Trophoblast cell (in vitro differentiated cells and primary cell): Measurements from ENCODE around the gene SLC12A9.
A peak's percentile ranks its signal among the peaks of the same experiment; 100 is the strongest.

Source experiments
- DNase-seq, 2 donors: peaks; one replicate each; pipeline ENCODE4 v3.0.0-alpha.2; 2016
- H2AFZ ChIP-seq: 2 replicates; pipeline ENCODE4 v1.6.1; 2013; ENCODE audit warnings: low read length, moderate library complexity, mild to moderate bottlenecking; ENCODE audit not compliant: insufficient read depth, poor library complexity
- H2AK5ac ChIP-seq: 2 replicates; pipeline ENCODE4 v1.6.1; 2013; ENCODE audit warnings: mild to moderate bottlenecking, low read length
- H2BK120ac ChIP-seq: 2 replicates; pipeline ENCODE4 v1.6.1; 2013; ENCODE audit warnings: low read length, mild to moderate bottlenecking, moderate library complexity; ENCODE audit not compliant: insufficient read depth, poor library complexity
- H2BK12ac ChIP-seq: 2 replicates; pipeline ENCODE4 v1.6.1; 2013; ENCODE audit warnings: mild to moderate bottlenecking, low read length, moderate library complexity
- H2BK5ac ChIP-seq: 2 replicates; pipeline ENCODE4 v1.6.1; 2013; ENCODE audit warnings: low read length, low read depth, moderate library complexity, mild to moderate bottlenecking; ENCODE audit not compliant: poor library complexity
- H3K14ac ChIP-seq: 2 replicates; pipeline ENCODE4 v1.6.1; 2013; ENCODE audit warnings: mild to moderate bottlenecking, low read length
- H3K18ac ChIP-seq: 2 replicates; pipeline ENCODE4 v1.6.1; 2013; ENCODE audit warnings: mild to moderate bottlenecking, low read length
- H3K23ac ChIP-seq: 2 replicates; pipeline ENCODE4 v1.6.1; 2013; ENCODE audit warnings: low read length
- H3K27ac ChIP-seq: 2 replicates; pipeline ENCODE4 v1.5.1; 2013; ENCODE audit warnings: low read depth, mild to moderate bottlenecking, inconsistent platforms, low read length, moderate library complexity
- H3K27me3 ChIP-seq: 2 replicates; pipeline ENCODE4 v1.6.1; 2013; ENCODE audit warnings: inconsistent platforms, mild to moderate bottlenecking, low read length, moderate library complexity; ENCODE audit not compliant: insufficient read depth
- H3K36me3 ChIP-seq, 2 experiments: 1 replicate in 1 of 2; 2 replicates in 1 of 2; pipeline ENCODE4 v1.6.1; 2013; ENCODE audit warnings: low read length in 2 of 2, mild to moderate bottlenecking in 2 of 2, moderate library complexity in 1 of 2; ENCODE audit not compliant: insufficient read depth in 2 of 2, control insufficient read depth in 1 of 2
- H3K4ac ChIP-seq: 2 replicates; pipeline ENCODE4 v1.6.1; 2013; ENCODE audit warnings: low read depth, mild to moderate bottlenecking, low read length, moderate library complexity
- H3K4me1 ChIP-seq, 2 experiments: 1 replicate in 1 of 2; 2 replicates in 1 of 2; pipeline ENCODE4 v1.6.1; 2013; ENCODE audit warnings: low read length in 2 of 2, mild to moderate bottlenecking in 2 of 2, moderate library complexity in 1 of 2; ENCODE audit not compliant: insufficient read depth in 2 of 2, control insufficient read depth in 1 of 2
- H3K4me2 ChIP-seq: 2 replicates; pipeline ENCODE4 v1.6.1; 2013; ENCODE audit warnings: inconsistent platforms, mild to moderate bottlenecking, low read length, moderate library complexity
- H3K4me3 ChIP-seq: 2 replicates; pipeline ENCODE4 v1.5.1; 2013; ENCODE audit warnings: mild to moderate bottlenecking, low read depth, low read length, inconsistent platforms
- H3K79me1 ChIP-seq: one replicate; pipeline ENCODE4 v1.6.1; 2013; ENCODE audit warnings: low read length
- H3K79me2 ChIP-seq: 2 replicates; pipeline ENCODE4 v1.6.1; 2013; ENCODE audit warnings: low read length, mild to moderate bottlenecking; ENCODE audit not compliant: control insufficient read depth, insufficient read depth, poor library complexity
- H3K9ac ChIP-seq: 2 replicates; pipeline ENCODE4 v1.6.1; 2013; ENCODE audit warnings: mild to moderate bottlenecking, low read length
- H3K9me3 ChIP-seq: 2 replicates; pipeline ENCODE4 v1.6.1; 2013; ENCODE audit warnings: low read depth, mild to moderate bottlenecking, control low read depth, inconsistent platforms, low read length; ENCODE audit not compliant: insufficient read depth
- H4K12ac ChIP-seq: 2 replicates; pipeline ENCODE4 v1.6.1; 2013; ENCODE audit warnings: low read depth, mild to moderate bottlenecking, low read length, moderate library complexity
- H4K8ac ChIP-seq: 2 replicates; pipeline ENCODE4 v1.6.1; 2013; ENCODE audit warnings: low read depth, mild to moderate bottlenecking, low read length, moderate library complexity
- H4K91ac ChIP-seq: one replicate; pipeline ENCODE4 v1.6.1; 2013; ENCODE audit warnings: low read depth, mild to moderate bottlenecking, low read length, moderate library complexity
- WGBS: extraction: QIAGEN DNeasy Blood & Tissue Kit; methylation state at CpG from one replicate; pipeline ENCODE4 v1.1.7; 2013; ENCODE audit warnings: missing lambda C conversion rate; ENCODE audit not compliant: insufficient read length, insufficient coverage; ENCODE audit errors: extremely low coverage; 5-methylcytosine and 5-hydroxymethylcytosine counted together

SLC12A9 gene

DNA sequence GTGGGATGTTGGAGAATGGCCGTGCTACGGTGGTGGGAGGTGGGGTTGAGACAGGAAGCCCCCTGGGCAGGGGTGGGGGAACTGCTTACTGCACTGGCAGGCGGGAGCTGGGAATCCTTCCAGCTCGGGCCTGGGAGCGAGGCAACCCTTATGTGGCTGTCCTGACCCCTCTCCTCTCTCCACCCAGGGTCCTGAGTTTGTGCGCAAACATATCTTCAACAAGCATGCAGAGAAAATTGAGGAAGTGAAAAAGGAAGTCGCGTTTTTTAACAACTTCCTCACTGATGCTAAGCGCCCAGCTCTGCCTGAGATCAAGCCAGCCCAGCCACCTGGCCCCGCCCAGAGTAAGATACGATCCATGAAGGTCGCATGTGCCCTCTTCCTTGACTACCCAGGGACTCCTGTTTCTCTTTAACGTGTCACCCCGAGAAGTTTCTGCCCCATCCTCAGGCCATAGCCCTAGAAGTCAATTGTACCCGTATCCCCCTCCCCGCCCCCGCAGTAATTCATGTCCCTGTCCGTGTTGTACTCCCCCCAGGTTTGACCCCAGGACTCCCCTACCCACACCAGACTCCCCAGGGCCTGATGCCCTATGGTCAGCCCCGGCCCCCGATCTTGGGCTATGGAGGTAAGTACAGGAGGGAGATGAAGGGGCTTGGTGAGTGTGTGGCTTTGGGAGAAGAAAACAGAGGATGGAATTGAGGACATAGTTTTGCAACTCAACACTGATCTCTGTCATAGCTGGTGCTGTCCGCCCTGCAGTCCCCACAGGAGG is 35.2 kb downstream of the SLC12A9 start:
- Histone ChIP-seq H3K4me3 (no peak overlapping the region), H3K23ac (no peak overlapping the region), H2BK120ac (no peak overlapping the region), H2BK5ac (no peak overlapping the region), H3K4me1 (peaks cover 13 to 25% of the 10 kb centered on the region in 2 experiments), H4K8ac (no peak overlapping the region), H3K14ac (no peak overlapping the region), H2BK12ac (no peak overlapping the region), H3K18ac (no peak overlapping the region), H3K4ac (no peak overlapping the region), H3K79me1 (peaks cover 24% of the 10 kb centered on the region), H2AK5ac (no peak overlapping the region), H3K27me3 (no peaks in the 10 kb centered on the region), H4K12ac (no peak overlapping the region), H3K36me3 (peaks cover 66 to 68% of the 10 kb centered on the region in 2 experiments), H3K4me2 (no peak overlapping the region), H3K27ac (no peak overlapping the region), H3K9me3 (no peaks in the 10 kb centered on the region), H2AFZ (no peak overlapping the region), H3K79me2 (peaks cover 17% of the 10 kb centered on the region), H3K9ac (no peak overlapping the region), H4K91ac (no peak overlapping the region)
- WGBS, result no CpG with 5 or more reads among the region's 21 CpGs
- peak in 1 of 2 donors; percentile 29 for DNase-seq

GRCh38 chr7:100888291-100888987 is 35.9 kb downstream of the SLC12A9 start:
- Histone ChIP-seq H3K4ac (peak overlapping the region; percentile 85), H3K27me3 (no peaks in the 10 kb centered on the region), H3K23ac (no peak overlapping the region), H2BK12ac (no peak overlapping the region), H3K79me1 (peaks cover 24% of the 10 kb centered on the region), H4K8ac (peak overlapping the region; percentile 92), H3K18ac (no peak overlapping the region), H3K4me1 (peaks cover 13 to 30% of the 10 kb centered on the region in 2 experiments), H2BK120ac (no peak overlapping the region), H2AK5ac (no peak overlapping the region), H3K27ac (peak overlapping the region; percentile 93), H3K9me3 (no peaks in the 10 kb centered on the region), H3K4me2 (peak overlapping the region; percentile 84), H4K91ac (peak overlapping the region; percentile 90), H3K14ac (no peak overlapping the region), H3K36me3 (peaks cover 65 to 67% of the 10 kb centered on the region in 2 experiments), H2BK5ac (no peak overlapping the region), H4K12ac (peak overlapping the region; percentile 89), H3K79me2 (peaks cover 17% of the 10 kb centered on the region), H3K4me3 (peak overlapping the region; percentile 86), H2AFZ (no peak overlapping the region), H3K9ac (peak overlapping the region; percentile 93)
- no CpG with 5 or more reads among the region's 18 CpGs for WGBS
- peak; percentile 72 to 77 for DNase-seq

DNA sequence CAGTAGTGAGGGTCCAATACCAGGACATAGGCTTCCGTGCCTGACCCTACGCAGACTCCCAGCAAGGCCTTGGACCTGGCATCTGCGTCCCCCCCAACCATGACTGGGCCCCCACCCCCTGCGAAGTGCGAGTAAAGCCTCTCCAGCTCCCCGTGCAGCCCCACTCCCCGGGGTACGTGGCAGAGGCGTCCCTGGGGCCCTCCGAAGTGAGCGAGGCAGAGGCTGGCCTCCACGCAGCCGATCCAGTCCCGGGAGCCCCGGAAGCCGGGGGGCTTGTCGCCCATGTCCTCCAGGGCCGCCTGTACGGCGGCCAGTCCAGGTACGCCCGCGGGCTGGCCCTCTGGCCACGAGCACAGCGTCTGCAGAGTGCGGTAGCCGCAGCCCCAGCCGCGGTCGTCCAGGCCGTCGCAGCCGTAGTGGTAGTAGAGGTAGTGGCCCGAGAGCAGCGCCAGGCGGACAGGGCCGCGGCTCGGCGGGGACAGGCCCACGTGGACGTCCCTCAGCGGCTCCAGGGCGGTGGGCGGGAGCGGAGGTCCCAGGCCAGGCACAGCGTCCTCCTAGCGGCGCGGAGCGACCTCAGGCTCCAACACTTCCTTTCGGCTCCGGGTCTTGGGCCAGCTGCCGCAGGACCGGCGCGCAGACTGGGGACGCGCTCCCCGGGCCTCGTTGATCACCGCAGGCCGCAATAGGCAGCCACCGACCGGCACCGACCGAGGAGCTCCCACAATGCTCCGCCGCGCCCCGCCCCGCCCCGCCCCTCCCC is 36.7 kb downstream of the SLC12A9 start, which contains the start of gene UFSP1:
Gene UFSP1, minus strand, starts transcription at position 728 of the 763 bp plus-strand sequence. Its CDS starts 444 bp downstream, at position 284.
- no peaks in the 10 kb centered on the region for H3K9me3 ChIP-seq
- H2AFZ ChIP-seq, result peak within 1 kb of the TSS; percentile 85
- DNase-seq, result peak; percentile 56 to 60
- H3K4me3 ChIP-seq, result peak within 1 kb of the TSS; percentile 86
- peak within 1 kb of the TSS; percentile 95 for H4K8ac ChIP-seq
- peak within 1 kb of the TSS; percentile 98 for H3K27ac ChIP-seq
- peak within 1 kb of the TSS; percentile 85 for H3K4ac ChIP-seq
- peaks cover 16 to 34% of the 10 kb centered on the region in 2 experiments for H3K4me1 ChIP-seq
- H3K14ac ChIP-seq, result peak within 1 kb of the TSS; percentile 97
- no CpG with 5 or more reads among the region's 73 CpGs for WGBS
- H3K27me3 ChIP-seq, result no peaks in the 10 kb centered on the region
- H3K18ac ChIP-seq, result peak within 1 kb of the TSS; percentile 93
- H3K79me1 ChIP-seq, result peaks cover 24% of the 10 kb centered on the region
- no peak within 1 kb of the TSS for H3K23ac ChIP-seq
- peak within 1 kb of the TSS; percentile 76 for H2AK5ac ChIP-seq
- peak within 1 kb of the TSS; percentile 92 for H3K4me2 ChIP-seq
- peak within 1 kb of the TSS; percentile 84 for H2BK120ac ChIP-seq
- peak within 1 kb of the TSS; percentile 93 for H3K9ac ChIP-seq
- no peak within 1 kb of the TSS for H2BK12ac ChIP-seq
- peak within 1 kb of the TSS; percentile 92 for H2BK5ac ChIP-seq
- H3K79me2 ChIP-seq, result peaks cover 17% of the 10 kb centered on the region
- peak within 1 kb of the TSS; percentile 98 for H4K91ac ChIP-seq
- H4K12ac ChIP-seq, result peak within 1 kb of the TSS; percentile 89
- H3K36me3 ChIP-seq, result peaks cover 58 to 60% of the 10 kb centered on the region in 2 experiments
